C4-2B (cell line): ENCODE results near the gene C6orf132.

Source experiments
- ZFX ChIP-seq: fragments of 450-650 bp; IDR thresholded peaks from 2 replicates; pipeline ENCODE4 v1.6.1; 2017
- TF ChIP-seq, protein P1 (sequence below): fragments of 450-650 bp; conservative IDR thresholded peaks from 2 replicates; pipeline ENCODE4 v1.5.1; 2017; ENCODE audit warnings: mild to moderate bottlenecking

DNA sequence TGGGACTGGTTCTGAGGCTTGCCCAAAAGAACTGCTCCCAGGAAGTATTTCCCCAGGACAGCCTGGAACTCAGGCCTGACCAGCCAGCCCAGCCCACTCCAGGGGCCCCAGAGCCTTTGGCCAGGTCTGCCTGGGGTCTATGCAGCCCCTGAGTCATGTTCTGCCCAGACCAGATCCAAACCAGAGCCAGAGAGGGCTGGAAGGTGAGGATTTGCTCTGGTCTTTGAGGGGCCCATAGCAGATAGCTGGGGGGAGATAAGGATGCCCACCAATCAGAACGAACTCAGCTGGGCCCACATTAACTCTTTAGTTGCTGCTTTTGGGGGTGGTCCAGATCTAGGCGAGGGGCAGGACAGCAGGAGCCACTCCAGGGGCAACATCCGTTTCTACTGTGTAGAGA is 16.8 kb downstream of the C6orf132 start:
- TF ChIP-seq, protein P1, sequence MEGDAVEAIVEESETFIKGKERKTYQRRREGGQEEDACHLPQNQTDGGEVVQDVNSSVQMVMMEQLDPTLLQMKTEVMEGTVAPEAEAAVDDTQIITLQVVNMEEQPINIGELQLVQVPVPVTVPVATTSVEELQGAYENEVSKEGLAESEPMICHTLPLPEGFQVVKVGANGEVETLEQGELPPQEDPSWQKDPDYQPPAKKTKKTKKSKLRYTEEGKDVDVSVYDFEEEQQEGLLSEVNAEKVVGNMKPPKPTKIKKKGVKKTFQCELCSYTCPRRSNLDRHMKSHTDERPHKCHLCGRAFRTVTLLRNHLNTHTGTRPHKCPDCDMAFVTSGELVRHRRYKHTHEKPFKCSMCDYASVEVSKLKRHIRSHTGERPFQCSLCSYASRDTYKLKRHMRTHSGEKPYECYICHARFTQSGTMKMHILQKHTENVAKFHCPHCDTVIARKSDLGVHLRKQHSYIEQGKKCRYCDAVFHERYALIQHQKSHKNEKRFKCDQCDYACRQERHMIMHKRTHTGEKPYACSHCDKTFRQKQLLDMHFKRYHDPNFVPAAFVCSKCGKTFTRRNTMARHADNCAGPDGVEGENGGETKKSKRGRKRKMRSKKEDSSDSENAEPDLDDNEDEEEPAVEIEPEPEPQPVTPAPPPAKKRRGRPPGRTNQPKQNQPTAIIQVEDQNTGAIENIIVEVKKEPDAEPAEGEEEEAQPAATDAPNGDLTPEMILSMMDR = no peak
- no peak for TF ChIP-seq ZFX
